Endothelial cell of umbilical vein (primary cell): ENCODE data around the gene SEC22C. TPM values are rescaled to one million over a fixed set of nuclear protein-coding genes. Genes with fewer than 3 reads are reported as not detected.

ENCODE experiments used
- BruUV-seq: library from RNA; stranded (reverse); fragments of 400-500 nt; replicated peaks from 2 replicates; lab custom pipeline; 2021; lab: Mats Ljungman, UMichigan
- CTCF ChIA-PET: fragments of 300-600, 350-600 bp; sonication (Branson Sonifier 250); formaldehyde crosslinking; loops from one replicate; lab custom pipeline; 2021; ENCODE audit warnings: antibody characterized with exemption, inconsistent platforms; lab: Charles Lee
- POLR2A ChIA-PET: fragments of 300-600, 350-600 bp; sonication (Branson Sonifier 250); formaldehyde crosslinking; loops from one replicate; lab custom pipeline; 2021; ENCODE audit warnings: antibody characterized with exemption, inconsistent platforms; lab: Charles Lee
- DNase-seq: peaks from one replicate; pipeline ENCODE4 v3.0.0-alpha.2; 2011; ENCODE audit warnings: low read depth, low spot score
- FAIRE-seq: peaks from 2 replicates; lab custom pipeline; 2011; peaks lifted over from hg19 to GRCh38; lab: Jason Lieb, UNC
- H2AFZ ChIP-seq: 2 replicates; pipeline ENCODE4 v1.6.0; 2012; ENCODE audit warnings: low read depth, low read length, control low read depth, inconsistent platforms
- H3K27ac ChIP-seq: 2 replicates; pipeline ENCODE4 v1.5.1; 2011; ENCODE audit warnings: low read depth, mild to moderate bottlenecking, control low read depth, low read length, moderate library complexity; ENCODE audit not compliant: insufficient read depth
- H3K27me3 ChIP-seq, 2 experiments: 2 replicates each; pipeline versions ENCODE4 v1.6.0 to v1.6.1; 2011; ENCODE audit warnings: low read length in 2 of 2, mixed read lengths in 1 of 2; ENCODE audit not compliant: control insufficient read depth in 2 of 2, insufficient read depth in 2 of 2
- H3K36me3 ChIP-seq, 2 experiments: 2 replicates in 1 of 2; 3 replicates in 1 of 2; pipeline ENCODE4 v1.5.1; 2011; ENCODE audit warnings: low read length in 2 of 2, mild to moderate bottlenecking in 1 of 2, moderate library complexity in 1 of 2; ENCODE audit not compliant: control insufficient read depth in 2 of 2, insufficient read depth in 2 of 2; ENCODE audit errors: extremely low read depth in 1 of 2
- H3K4me1 ChIP-seq: 3 replicates; pipeline ENCODE4 v1.5.1; 2011; ENCODE audit warnings: mild to moderate bottlenecking, low read length; ENCODE audit not compliant: control insufficient read depth, insufficient read depth; ENCODE audit errors: extremely low read depth
- H3K4me2 ChIP-seq: 2 replicates; pipeline ENCODE4 v1.6.1; 2011; ENCODE audit warnings: low read length, control low read depth, mixed read lengths; ENCODE audit not compliant: insufficient read depth
- H3K4me3 ChIP-seq, 3 experiments: fragments of 200-600 bp in 1 of 3; sonication (generic), shearing (Covaris generic) in 1 of 3; replicated peaks in 1 of 3; 2 replicates each; pipeline ENCODE4 v1.5.1; 2011 to 2016; ENCODE audit warnings: control low read depth in 3 of 3, low read length in 3 of 3, mild to moderate bottlenecking in 2 of 3, inconsistent platforms in 1 of 3, low read depth in 1 of 3, moderate library complexity in 1 of 3; ENCODE audit not compliant: insufficient read depth in 1 of 3
- H3K79me2 ChIP-seq: 2 replicates; pipeline ENCODE4 v1.6.0; 2012; ENCODE audit warnings: low read length, inconsistent platforms; ENCODE audit not compliant: control insufficient read depth, insufficient read depth
- H3K9ac ChIP-seq: replicated peaks from 2 replicates; pipeline ENCODE3; 2011; ENCODE audit warnings: low read length, control low read depth; ENCODE audit not compliant: insufficient read depth; ENCODE audit errors: extremely low read depth
- H3K9me1 ChIP-seq: replicated peaks from 3 replicates; pipeline ENCODE4 v1.6.0; 2011; ENCODE audit warnings: mild to moderate bottlenecking, low read length; ENCODE audit not compliant: control insufficient read depth, insufficient read depth; ENCODE audit errors: extremely low read depth
- H3K9me3 ChIP-seq: replicated peaks from 2 replicates; pipeline ENCODE4 v1.5.1; 2012; ENCODE audit warnings: low read length, inconsistent platforms; ENCODE audit not compliant: control insufficient read depth, insufficient read depth
- H4K20me1 ChIP-seq: replicated peaks from 2 replicates; pipeline ENCODE3; 2011; ENCODE audit warnings: mild to moderate bottlenecking, low read length; ENCODE audit not compliant: control insufficient read depth, insufficient read depth; ENCODE audit errors: extremely low read depth
- EZH2 ChIP-seq: IDR thresholded peaks from 2 replicates; pipeline ENCODE4 v1.6.1; 2012; ENCODE audit warnings: borderline replicate concordance, low read depth, mild to moderate bottlenecking, moderate library complexity, low read length, inconsistent platforms; ENCODE audit not compliant: severe bottlenecking
- FOS ChIP-seq: IDR thresholded peaks from 2 replicates; pipeline ENCODE4 v1.6.1; 2011; ENCODE audit warnings: mild to moderate bottlenecking, low read length, moderate library complexity, borderline replicate concordance; ENCODE audit not compliant: insufficient read depth
- GATA2 ChIP-seq: IDR thresholded peaks from 2 replicates; pipeline ENCODE4 v1.7.0; 2011; ENCODE audit warnings: low read depth, mild to moderate bottlenecking, moderate library complexity, mixed read lengths, low read length; ENCODE audit not compliant: insufficient read length, insufficient read depth
- JUN ChIP-seq: IDR thresholded peaks from 2 replicates; pipeline ENCODE4 v1.6.1; 2011; ENCODE audit warnings: borderline replicate concordance, low read depth; ENCODE audit not compliant: insufficient read length, insufficient read depth
- MYC ChIP-seq: IDR thresholded peaks from one replicate; pipeline ENCODE4 v1.6.1; 2011; ENCODE audit warnings: mild to moderate bottlenecking, low read depth, low read length
- POLR2A ChIP-seq: IDR thresholded peaks from 2 replicates; pipeline ENCODE4 v1.6.1; 2012; ENCODE audit warnings: low read depth, mild to moderate bottlenecking, control low read depth, low read length
- POLR2AphosphoS5 ChIP-seq: IDR thresholded peaks from 2 replicates; pipeline ENCODE4 v1.6.1; 2012; ENCODE audit warnings: low read depth, mild to moderate bottlenecking, control low read depth, low read length, moderate library complexity; ENCODE audit not compliant: insufficient read depth
- dilution Hi-C: fragments of 300-500 bp; cut with MboI; formaldehyde crosslinking; loops from one replicate; pipeline ENCODE4 v1.15.0; 2019; ENCODE audit warnings: low sequenced_read_pairs; ENCODE audit not compliant: extremely low pct_ligation_motif_present
- intact Hi-C: fragments of 100-400 bp; cut with micrococcal nuclease; formaldehyde crosslinking; loops from one replicate; pipeline ENCODE4 v1.10.0; 2022
- polyA plus RNA-seq, 4 experiments: library from polyadenylated mRNA; depleted of rRNA in 3 of 4; stranded (reverse) in 3 of 4; unstranded in 1 of 4; fragments of >200 nt; gene quantifications; 2 replicates each; pipeline versions ENCODE4 v1.2.1 to v1.2.3, GENCODE V29; 2011 to 2012; ENCODE audit warnings: missing spikeins in 1 of 4
- total RNA-seq: library from RNA; stranded (reverse); gene quantifications from 2 replicates; pipeline ENCODE4 v1.2.3, GENCODE V29; 2021
- TF ChIP-seq, protein P1 (sequence below): IDR thresholded peaks from 2 replicates; pipeline ENCODE4 v1.6.1; 2011; ENCODE audit not compliant: insufficient read depth, insufficient read length
- TF ChIP-seq, protein P2 (sequence below), 2 donors: IDR thresholded peaks; 1 replicate in 1 of 2; 2 replicates in 1 of 2; pipeline ENCODE4 v1.5.1; 2011; ENCODE audit warnings: low read length in 2 of 2, mild to moderate bottlenecking in 2 of 2, moderate library complexity in 2 of 2, control low read depth in 1 of 2, inconsistent platforms in 1 of 2, low read depth in 1 of 2; ENCODE audit not compliant: insufficient read depth in 1 of 2; ENCODE audit errors: extremely low read depth in 1 of 2

The SEC22C gene
- total and polyA plus RNA-seq, 2 donors (not counting 3 experiments of a cell fraction or from before 2014, with no cell fraction given): 43.9 to 61.9 TPM

DNA sequence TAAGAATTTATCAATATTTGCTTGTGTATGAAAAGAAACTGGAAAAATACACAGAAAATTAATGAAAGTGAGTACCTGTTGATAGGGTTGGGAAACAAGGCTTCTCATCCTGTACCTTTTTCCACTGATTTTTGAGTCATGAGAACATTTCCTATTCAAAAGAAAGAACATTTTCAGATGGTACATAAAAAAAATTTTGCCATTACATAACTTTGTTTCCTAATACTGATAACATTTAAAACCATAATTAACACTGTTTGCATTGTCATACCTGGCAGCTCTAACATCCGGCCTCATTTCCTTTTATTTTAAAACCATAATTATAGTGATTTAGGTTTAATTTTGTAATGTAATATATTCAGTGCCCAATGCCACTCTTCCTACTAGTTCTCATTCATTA lies 30.4 kb upstream of the SEC22C start:
- H3K9ac ChIP-seq: no peak overlapping the region
- dilution Hi-C loops: no loop called here
- no peak for TF ChIP-seq MYC
- TF ChIP-seq JUN: peak; percentile 9
- CTCF ChIA-PET: interaction anchor here (1.1 to 2.3 kb wide), 5 partner anchors 9 to 30 kb away, joined by 3 to 28 read pairs (median 9); partner anchors contain the start of gene NKTR
- no peaks in the 10 kb centered on the region for H3K9me1 ChIP-seq
- DNase-seq: peak; percentile 27
- no peak overlapping the region for H2AFZ ChIP-seq
- H3K9me3 ChIP-seq: no peaks in the 10 kb centered on the region
- FAIRE-seq: no peak
- intact Hi-C loops: loop anchor here (2.0 kb wide), 1 partner anchor 39 kb away; no protein-coding TSS in a partner anchor
- peaks cover 0 to 3% of the 10 kb centered on the region in 2 experiments for H3K36me3 ChIP-seq
- H4K20me1 ChIP-seq: peaks cover 5% of the 10 kb centered on the region
- peaks cover 32% of the 10 kb centered on the region for H3K4me1 ChIP-seq
- peaks cover 95% of the 10 kb centered on the region for H3K79me2 ChIP-seq
- peak overlapping the region; percentile 23 for H3K4me2 ChIP-seq
- no TSS peak for BruUV-seq
- H3K27me3 ChIP-seq: no peaks in the 10 kb centered on the region
- H3K4me3 ChIP-seq: no peak overlapping the region
- no peak overlapping the region for H3K27ac ChIP-seq
- POLR2A ChIA-PET: no interaction called here

DNA sequence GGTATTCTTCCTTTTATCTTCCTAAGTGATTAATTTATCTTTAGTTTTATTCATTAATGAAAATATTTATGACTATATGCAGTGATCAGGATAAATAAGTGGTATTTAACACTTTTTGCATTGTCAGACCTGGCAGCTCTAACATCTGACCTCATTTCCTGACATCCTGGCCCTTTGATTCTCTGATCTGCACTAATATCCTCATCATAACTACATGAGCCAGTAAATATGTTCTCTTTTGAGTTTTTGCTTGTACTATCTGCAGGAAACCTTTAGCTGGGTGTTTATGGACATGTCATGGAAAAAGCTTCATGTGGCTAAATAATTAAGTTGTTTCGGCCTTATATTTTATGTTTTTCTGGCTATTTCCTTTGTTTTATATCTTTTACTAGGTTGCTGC lies 29.2 kb upstream of the SEC22C start:
- dilution Hi-C loops: no loop called here
- TF ChIP-seq MYC (no peak), EZH2 (no peak), POLR2AphosphoS5 (no peak), FOS (no peak), JUN (no peak), GATA2 (no peak), POLR2A (no peak)
- TF ChIP-seq, protein P1, sequence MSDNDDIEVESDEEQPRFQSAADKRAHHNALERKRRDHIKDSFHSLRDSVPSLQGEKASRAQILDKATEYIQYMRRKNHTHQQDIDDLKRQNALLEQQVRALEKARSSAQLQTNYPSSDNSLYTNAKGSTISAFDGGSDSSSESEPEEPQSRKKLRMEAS: no peak
- TF ChIP-seq, protein P2, sequence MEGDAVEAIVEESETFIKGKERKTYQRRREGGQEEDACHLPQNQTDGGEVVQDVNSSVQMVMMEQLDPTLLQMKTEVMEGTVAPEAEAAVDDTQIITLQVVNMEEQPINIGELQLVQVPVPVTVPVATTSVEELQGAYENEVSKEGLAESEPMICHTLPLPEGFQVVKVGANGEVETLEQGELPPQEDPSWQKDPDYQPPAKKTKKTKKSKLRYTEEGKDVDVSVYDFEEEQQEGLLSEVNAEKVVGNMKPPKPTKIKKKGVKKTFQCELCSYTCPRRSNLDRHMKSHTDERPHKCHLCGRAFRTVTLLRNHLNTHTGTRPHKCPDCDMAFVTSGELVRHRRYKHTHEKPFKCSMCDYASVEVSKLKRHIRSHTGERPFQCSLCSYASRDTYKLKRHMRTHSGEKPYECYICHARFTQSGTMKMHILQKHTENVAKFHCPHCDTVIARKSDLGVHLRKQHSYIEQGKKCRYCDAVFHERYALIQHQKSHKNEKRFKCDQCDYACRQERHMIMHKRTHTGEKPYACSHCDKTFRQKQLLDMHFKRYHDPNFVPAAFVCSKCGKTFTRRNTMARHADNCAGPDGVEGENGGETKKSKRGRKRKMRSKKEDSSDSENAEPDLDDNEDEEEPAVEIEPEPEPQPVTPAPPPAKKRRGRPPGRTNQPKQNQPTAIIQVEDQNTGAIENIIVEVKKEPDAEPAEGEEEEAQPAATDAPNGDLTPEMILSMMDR (IDR thresholded peaks at IDR 0.05; ENCODE audit: extremely low read depth in 1 of 2, insufficient read depth in 1 of 2, low read depth in 1 of 2, low read length in 2 of 2): no peak
- H3K36me3 ChIP-seq: peaks cover 2 to 3% of the 10 kb centered on the region in 2 experiments
- no peaks in the 10 kb centered on the region for H3K9me1 ChIP-seq
- peaks cover 93% of the 10 kb centered on the region for H3K79me2 ChIP-seq
- intact Hi-C loops: loop anchor here (1.0 kb wide), 1 partner anchor 8 kb away; no protein-coding TSS in a partner anchor
- BruUV-seq: no TSS peak
- ChIA-PET CTCF (interaction anchor here (0.6 to 1.9 kb wide), 4 partner anchors 10 to 38 kb away, joined by 3 to 10 read pairs (median 4); partner anchors contain the start of gene NKTR), POLR2A (no interaction called here)
- H3K27me3 ChIP-seq: no peaks in the 10 kb centered on the region
- no peak overlapping the region for H3K4me3 ChIP-seq
- peak overlapping the region; percentile 53 for H3K4me2 ChIP-seq
- H2AFZ ChIP-seq: no peak overlapping the region
- peaks cover 32% of the 10 kb centered on the region for H3K4me1 ChIP-seq
- DNase-seq: peak; percentile 55
- no peaks in the 10 kb centered on the region for H3K9me3 ChIP-seq
- FAIRE-seq: peak; percentile 21
- peaks cover 4% of the 10 kb centered on the region for H4K20me1 ChIP-seq
- peak overlapping the region; percentile 30 for H3K27ac ChIP-seq
- no peak overlapping the region for H3K9ac ChIP-seq
